ENCODE measurements around the gene PPFIA4.

- TF ChIP-seq CTCF (conservative IDR thresholded peaks at IDR 0.05; ENCODE audit: low read depth, low read length) (no peak), EZH2 (IDR thresholded peaks at IDR 0.05; ENCODE audit: borderline replicate concordance, low read depth, low read length, poor library complexity, severe bottlenecking) (no peak)
Observed at GRCh38 chr1:203052601-203053000, 26.3 kb downstream of the PPFIA4 start.

All from A673 (cell line).